ENCODE measurements around the gene ZIC4. TPM values are rescaled to one million over a fixed set of nuclear protein-coding genes. Genes with fewer than 3 reads are reported as not detected.

Gene ZIC4
- total and polyA plus RNA-seq, 7 donors, result not detected

DNA sequence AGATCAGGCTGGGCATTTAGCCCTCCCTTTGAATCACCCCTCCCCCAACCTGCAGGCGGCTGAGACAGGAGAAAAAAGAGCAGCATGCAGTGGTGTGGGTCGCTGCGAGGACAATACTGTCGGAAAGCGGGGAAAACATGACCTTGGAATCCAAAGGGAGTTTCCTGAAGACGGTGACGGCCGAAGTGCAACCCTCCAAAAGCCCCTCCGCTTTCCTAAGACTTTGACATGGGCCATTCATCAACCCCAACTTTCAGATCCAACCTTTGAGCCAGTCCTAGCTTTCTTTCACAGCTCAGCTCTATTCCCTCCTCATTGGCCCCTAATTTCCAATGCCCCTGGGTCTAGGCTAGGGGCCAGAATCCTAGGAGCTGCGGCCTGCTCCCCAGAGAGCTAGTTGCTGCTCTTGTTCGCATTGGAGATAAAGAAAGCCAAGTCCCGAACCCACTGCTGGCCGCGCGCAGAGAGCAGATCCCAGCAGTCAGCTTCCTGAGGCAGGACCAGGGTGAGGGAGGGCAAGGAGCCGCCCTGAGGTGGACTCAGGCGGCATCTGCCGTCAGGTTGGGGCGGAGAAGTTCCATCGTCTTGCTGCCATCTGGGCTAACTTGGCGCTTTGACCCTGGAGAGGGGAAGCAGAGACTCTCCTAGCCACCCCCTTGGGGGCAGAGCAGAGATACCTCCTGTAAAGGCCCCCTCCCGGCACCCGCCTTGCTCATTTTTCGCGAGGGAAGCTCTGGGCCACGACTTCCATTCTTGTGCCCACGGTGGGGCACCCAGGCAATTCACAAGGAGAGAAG, 914 bp downstream of the ZIC4 start:
- DNase-seq, result no peak
- intact Hi-C loops (cut with DNase I), result no loop called here
- 11 to 21% methylated on average over 27 of the region's 27 CpGs for WGBS, 2 donors
- Histone ChIP-seq H3K27me3 (peaks cover 47 to 100% (median 97%) of the 10 kb centered on the region in 3 donors), H3K4me3 (no peak overlapping the region), H3K9me3 (peaks cover 0 to 3% (median 0%) of the 10 kb centered on the region in 4 donors), H3K36me3 (no peaks in the 10 kb centered on the region), H3K27ac (no peak overlapping the region), H3K4me1 (peaks cover 0 to 24% (median 17%) of the 10 kb centered on the region in 4 donors)
- no peak for TF ChIP-seq POLR2A (IDR thresholded peaks at IDR 0.05)
- TF ChIP-seq EP300 (IDR thresholded peaks at IDR 0.05), result no peak

- 12 to 16% methylated on average over 16 of the region's 16 CpGs for WGBS, 2 donors
- Histone ChIP-seq H3K4me3 (no peak overlapping the region), H3K36me3 (no peaks in the 10 kb centered on the region), H3K4me1 (peaks cover 0 to 17% (median 11%) of the 10 kb centered on the region in 4 donors), H3K27ac (no peak overlapping the region), H3K27me3 (peaks cover 41 to 100% (median 91%) of the 10 kb centered on the region in 3 donors), H3K9me3 (peaks cover 0 to 3% (median 0%) of the 10 kb centered on the region in 4 donors)
- DNase-seq, result no peak
- intact Hi-C loops (cut with DNase I), result no loop called here
- no peak for TF ChIP-seq EP300 (IDR thresholded peaks at IDR 0.05)
- TF ChIP-seq, protein P1, sequence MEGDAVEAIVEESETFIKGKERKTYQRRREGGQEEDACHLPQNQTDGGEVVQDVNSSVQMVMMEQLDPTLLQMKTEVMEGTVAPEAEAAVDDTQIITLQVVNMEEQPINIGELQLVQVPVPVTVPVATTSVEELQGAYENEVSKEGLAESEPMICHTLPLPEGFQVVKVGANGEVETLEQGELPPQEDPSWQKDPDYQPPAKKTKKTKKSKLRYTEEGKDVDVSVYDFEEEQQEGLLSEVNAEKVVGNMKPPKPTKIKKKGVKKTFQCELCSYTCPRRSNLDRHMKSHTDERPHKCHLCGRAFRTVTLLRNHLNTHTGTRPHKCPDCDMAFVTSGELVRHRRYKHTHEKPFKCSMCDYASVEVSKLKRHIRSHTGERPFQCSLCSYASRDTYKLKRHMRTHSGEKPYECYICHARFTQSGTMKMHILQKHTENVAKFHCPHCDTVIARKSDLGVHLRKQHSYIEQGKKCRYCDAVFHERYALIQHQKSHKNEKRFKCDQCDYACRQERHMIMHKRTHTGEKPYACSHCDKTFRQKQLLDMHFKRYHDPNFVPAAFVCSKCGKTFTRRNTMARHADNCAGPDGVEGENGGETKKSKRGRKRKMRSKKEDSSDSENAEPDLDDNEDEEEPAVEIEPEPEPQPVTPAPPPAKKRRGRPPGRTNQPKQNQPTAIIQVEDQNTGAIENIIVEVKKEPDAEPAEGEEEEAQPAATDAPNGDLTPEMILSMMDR (IDR thresholded peaks at IDR 0.05), result no peak
- TF ChIP-seq POLR2AphosphoS5 (IDR thresholded peaks at IDR 0.05), result no peak
- TF ChIP-seq POLR2A (IDR thresholded peaks at IDR 0.05), result no peak
Observed at GRCh38 chr3:147404800-147405230, 1.5 kb downstream of the ZIC4 start.

DNA sequence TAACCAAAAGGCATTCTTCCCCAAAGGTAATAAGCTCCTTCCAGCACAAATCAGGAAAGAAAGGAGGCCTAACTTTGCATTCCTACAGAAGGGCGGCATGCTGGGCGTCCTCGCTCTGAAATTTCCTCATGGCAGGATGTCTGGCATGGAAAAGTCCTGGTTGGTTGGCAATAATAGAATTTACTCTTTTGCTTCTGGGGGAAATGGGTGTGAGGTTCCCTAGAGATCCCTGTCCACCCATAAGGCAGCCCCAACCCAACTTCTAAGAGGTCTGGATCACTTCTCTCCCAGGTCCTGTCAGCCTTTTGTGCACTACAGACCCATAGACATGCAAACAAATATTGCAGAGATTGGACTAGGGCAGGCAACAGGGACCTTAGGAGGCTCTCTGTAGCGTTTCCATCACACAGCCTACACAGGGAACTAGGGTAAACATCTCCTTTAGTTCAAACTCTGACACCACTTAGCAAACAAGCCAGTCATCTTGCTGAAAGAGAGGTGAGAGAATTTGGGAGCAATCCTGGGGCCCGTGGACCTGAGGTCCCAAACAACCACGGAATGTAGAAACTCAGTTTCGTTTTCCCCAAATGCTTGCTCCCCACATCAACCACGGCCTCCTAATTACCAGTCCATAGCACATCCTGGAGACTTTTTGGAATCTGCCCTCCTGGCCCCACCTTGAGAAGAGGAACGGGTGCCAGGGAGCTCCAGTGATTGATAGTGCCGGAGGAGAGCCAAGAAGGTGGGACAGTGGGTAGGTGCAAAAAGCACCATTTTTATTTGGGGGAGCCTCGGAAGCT, 2.1 kb downstream of the ZIC4 start:
- Histone ChIP-seq H3K4me3 (no peak overlapping the region), H3K4me1 (peaks cover 0 to 11% (median 5%) of the 10 kb centered on the region in 4 donors), H3K27ac (no peak overlapping the region), H3K36me3 (no peaks in the 10 kb centered on the region), H3K9me3 (peaks cover 0 to 3% (median 0%) of the 10 kb centered on the region in 4 donors), H3K27me3 (peaks cover 35 to 100% (median 91%) of the 10 kb centered on the region in 3 donors)
- 35 to 36% methylated on average over 11 of the region's 11 CpGs for WGBS, 2 donors
- TF ChIP-seq EP300 (IDR thresholded peaks at IDR 0.05) (no peak), POLR2AphosphoS5 (IDR thresholded peaks at IDR 0.05) (no peak), POLR2A (IDR thresholded peaks at IDR 0.05) (no peak)
- TF ChIP-seq, protein P1 (IDR thresholded peaks at IDR 0.05), result no peak
- no peak for DNase-seq
- intact Hi-C loops (cut with DNase I), result no loop called here

- H3K4me3 ChIP-seq, result no peak overlapping the region
- H3K9me3 ChIP-seq, result peaks cover 0 to 3% (median 0%) of the 10 kb centered on the region in 4 donors
- 48 to 50% methylated on average over 5 of the region's 5 CpGs for WGBS, 2 donors
- H3K27me3 ChIP-seq, result peaks cover 34 to 100% (median 89%) of the 10 kb centered on the region in 3 donors
- TF ChIP-seq POLR2A (IDR thresholded peaks at IDR 0.05) (no peak), EP300 (IDR thresholded peaks at IDR 0.05) (no peak), POLR2AphosphoS5 (IDR thresholded peaks at IDR 0.05) (no peak)
- TF ChIP-seq, protein P1 (IDR thresholded peaks at IDR 0.05), result no peak
- H3K4me1 ChIP-seq, result peaks cover 0 to 9% (median 2%) of the 10 kb centered on the region in 4 donors
- H3K36me3 ChIP-seq, result no peaks in the 10 kb centered on the region
- intact Hi-C loops (cut with DNase I), result no loop called here
- DNase-seq, result no peak
- H3K27ac ChIP-seq, result no peak overlapping the region
Observed at GRCh38 chr3:147403511-147403910, 2.8 kb downstream of the ZIC4 start.

DNA sequence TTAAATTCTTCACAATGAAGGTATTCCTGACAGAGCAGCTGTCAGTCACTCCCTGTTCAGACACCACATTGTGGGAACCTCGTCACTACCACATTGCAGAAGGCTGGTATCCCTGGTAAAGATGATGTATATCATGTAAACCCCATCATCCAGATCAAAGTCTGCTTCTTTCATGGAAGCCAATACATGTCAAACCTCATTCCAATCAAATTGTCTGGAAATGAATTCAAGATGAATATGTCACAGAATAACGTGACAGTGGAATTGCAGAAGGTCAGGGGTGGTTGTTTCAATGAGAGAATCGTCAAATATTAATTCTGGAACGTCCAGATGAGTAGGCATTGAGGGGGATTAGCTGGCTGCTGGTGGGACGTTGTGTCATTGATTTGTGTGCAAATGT, 4.2 kb downstream of the ZIC4 start:
- no peaks in the 10 kb centered on the region for H3K36me3 ChIP-seq
- TF ChIP-seq EP300 (IDR thresholded peaks at IDR 0.05) (no peak), POLR2A (IDR thresholded peaks at IDR 0.05) (no peak), POLR2AphosphoS5 (IDR thresholded peaks at IDR 0.05) (no peak)
- TF ChIP-seq, protein P1 (IDR thresholded peaks at IDR 0.05), result no peak
- H3K27me3 ChIP-seq, result peaks cover 33 to 100% (median 89%) of the 10 kb centered on the region in 3 donors
- no peak overlapping the region for H3K4me3 ChIP-seq
- intact Hi-C loops (cut with DNase I), result no loop called here
- no peak overlapping the region for H3K27ac ChIP-seq
- DNase-seq, result no peak
- peaks cover 0 to 13% (median 10%) of the 10 kb centered on the region in 4 donors for H3K4me1 ChIP-seq
- 13 to 19% methylated on average over 5 of the region's 5 CpGs for WGBS, 2 donors
- H3K9me3 ChIP-seq, result peaks cover 0 to 3% (median 0%) of the 10 kb centered on the region in 4 donors

Data from sigmoid colon (tissue), 7 donors.